ENCODE measurements around the gene ANO1.

The ANO1 gene

GRCh38 chr11:70201882-70202861 is 124.1 kb downstream of the ANO1 start:
- Histone ChIP-seq H3K4me1 (ENCODE audit: control insufficient read depth, low read length) (peaks cover 24% of the 10 kb centered on the region), H4K20me1 (ENCODE audit: control insufficient read depth, insufficient read depth, low read depth, low read length) (peaks cover 31% of the 10 kb centered on the region; the same call in 1 of the 2 replicates), H3F3A (ENCODE audit: control insufficient read depth, insufficient read depth) (no peaks in the 10 kb centered on the region), H3K36me3 (ENCODE audit: control insufficient read depth, low read length) (peaks cover 38% of the 10 kb centered on the region), H3K27ac (ENCODE audit: low read depth, low read length) (no peak overlapping the region), H3K4me2 (ENCODE audit: low read length) (peak overlapping the region; percentile 88), H3K4me3 (ENCODE audit: low read length) (peak overlapping the region; percentile 98), H3K79me2 (ENCODE audit: control insufficient read depth, low read length) (peaks cover 41% of the 10 kb centered on the region), H3K9me2 (replicated peaks; ENCODE audit: control insufficient read depth, low read length) (no peaks in the 10 kb centered on the region), H3K9me3 (ENCODE audit: control insufficient read depth, insufficient read depth, low read length) (no peaks in the 10 kb centered on the region), H3K27me3 (ENCODE audit: control insufficient read depth, low read length) (no peaks in the 10 kb centered on the region)
- no peak for TF ChIP-seq EZH2phosphoT487 (IDR thresholded peaks at IDR 0.05; ENCODE audit: borderline replicate concordance, low read length)
- TF ChIP-seq CTCF (IDR thresholded peaks at IDR 0.05; ENCODE audit: low read depth, low read length, poor library complexity, severe bottlenecking), result no peak

GRCh38 chr11:70202920-70203750 is 125.0 kb downstream of the ANO1 start, which contains the start of gene FADD:
Gene FADD (plus strand): TSS chr11:70203296. CDS start chr11:70203460, 164 bp downstream.
- H3K79me2 ChIP-seq (ENCODE audit: control insufficient read depth, low read length), result peaks cover 48% of the 10 kb centered on the region
- H3K4me3 ChIP-seq (ENCODE audit: low read length), result peak within 1 kb of the TSS; percentile 98
- H3K36me3 ChIP-seq (ENCODE audit: control insufficient read depth, low read length), result peaks cover 47% of the 10 kb centered on the region
- H3F3A ChIP-seq (ENCODE audit: control insufficient read depth, insufficient read depth), result no peaks in the 10 kb centered on the region
- H3K27ac ChIP-seq (ENCODE audit: low read depth, low read length), result peak within 1 kb of the TSS; percentile 64
- no peaks in the 10 kb centered on the region for H3K9me2 ChIP-seq (replicated peaks; ENCODE audit: control insufficient read depth, low read length)
- H3K4me2 ChIP-seq (ENCODE audit: low read length), result peak within 1 kb of the TSS; percentile 88
- no peak for TF ChIP-seq CTCF (IDR thresholded peaks at IDR 0.05; ENCODE audit: low read depth, low read length, poor library complexity, severe bottlenecking)
- TF ChIP-seq EZH2phosphoT487 (IDR thresholded peaks at IDR 0.05; ENCODE audit: borderline replicate concordance, low read length), result no peak
- no peaks in the 10 kb centered on the region for H3K9me3 ChIP-seq (ENCODE audit: control insufficient read depth, insufficient read depth, low read length)
- no peaks in the 10 kb centered on the region for H3K27me3 ChIP-seq (ENCODE audit: control insufficient read depth, low read length)
- peaks cover 34% of the 10 kb centered on the region; the same call in 1 of the 2 replicates for H4K20me1 ChIP-seq (ENCODE audit: control insufficient read depth, insufficient read depth, low read depth, low read length)
- peaks cover 24% of the 10 kb centered on the region for H3K4me1 ChIP-seq (ENCODE audit: control insufficient read depth, low read length)

- Histone ChIP-seq H3K4me2 (ENCODE audit: low read length) (peak overlapping the region; percentile 88), H3K79me2 (ENCODE audit: control insufficient read depth, low read length) (peaks cover 53% of the 10 kb centered on the region), H4K20me1 (ENCODE audit: control insufficient read depth, insufficient read depth, low read depth, low read length) (peaks cover 34% of the 10 kb centered on the region; the same call in 1 of the 2 replicates), H3K27me3 (ENCODE audit: control insufficient read depth, low read length) (no peaks in the 10 kb centered on the region), H3F3A (ENCODE audit: control insufficient read depth, insufficient read depth) (no peaks in the 10 kb centered on the region), H3K4me1 (ENCODE audit: control insufficient read depth, low read length) (peaks cover 24% of the 10 kb centered on the region), H3K36me3 (ENCODE audit: control insufficient read depth, low read length) (peaks cover 54% of the 10 kb centered on the region), H3K9me3 (ENCODE audit: control insufficient read depth, insufficient read depth, low read length) (no peaks in the 10 kb centered on the region), H3K9me2 (replicated peaks; ENCODE audit: control insufficient read depth, low read length) (no peaks in the 10 kb centered on the region), H3K27ac (ENCODE audit: low read depth, low read length) (peak overlapping the region; percentile 64), H3K4me3 (ENCODE audit: low read length) (peak overlapping the region; percentile 98)
- TF ChIP-seq EZH2phosphoT487 (IDR thresholded peaks at IDR 0.05; ENCODE audit: borderline replicate concordance, low read length), result no peak
- no peak for TF ChIP-seq CTCF (IDR thresholded peaks at IDR 0.05; ENCODE audit: low read depth, low read length, poor library complexity, severe bottlenecking)
These were observed 125.8 kb downstream of the ANO1 start for GRCh38 chr11:70203751-70204465.
